Activated CD4-positive, alpha-beta memory T cell treated with anti-CD3 and anti-CD28 coated beads, Interleukin-2, amount 10 ng/mL, durations not matched to agents 7 days and 5 days (primary cell): ENCODE results near the gene PAGE3. TPM values are rescaled to one million over a fixed set of nuclear protein-coding genes. Genes with fewer than 3 reads are reported as not detected.

Source experiments
- CTCF ChIA-PET: fragments of 350-600 bp; sonication (Branson Sonifier 250); formaldehyde crosslinking; loops from one replicate; lab custom pipeline; 2021; ENCODE audit warnings: antibody characterized with exemption, inconsistent platforms; lab: Charles Lee
- POLR2A ChIA-PET: fragments of 350-600 bp; sonication (Branson Sonifier 250); formaldehyde crosslinking; loops from one replicate; lab custom pipeline; 2021; ENCODE audit warnings: antibody characterized with exemption; lab: Charles Lee
- DNase-seq: peaks from one replicate; pipeline ENCODE4 v3.0.0-alpha.2; 2020
- H3K27ac Mint-ChIP-seq: one replicate; pipeline ENCODE4 v1.8.0; 2021; ENCODE audit warnings: mild to moderate bottlenecking, mixed read lengths
- H3K27me3 Mint-ChIP-seq: one replicate; pipeline ENCODE4 v1.8.0; 2021; ENCODE audit warnings: mixed read lengths
- H3K36me3 Mint-ChIP-seq: one replicate; pipeline ENCODE4 v1.8.0; 2021; ENCODE audit warnings: low read depth, mixed read lengths
- H3K4me1 Mint-ChIP-seq: one replicate; pipeline ENCODE4 v1.8.0; 2021; ENCODE audit warnings: mixed read lengths
- H3K4me3 Mint-ChIP-seq: one replicate; pipeline ENCODE4 v1.8.0; 2021; ENCODE audit warnings: mild to moderate bottlenecking, mixed read lengths
- H3K9me3 Mint-ChIP-seq: one replicate; pipeline ENCODE4 v1.8.0; 2021; ENCODE audit warnings: mixed read lengths
- total RNA-seq, 2 experiments: library from RNA; stranded (reverse); gene quantifications; one replicate each; pipeline ENCODE4 v1.2.3, GENCODE V29; 2021

PAGE3 gene
- total RNA-seq, result not detected

- POLR2A ChIA-PET, result no interaction called here
- Mint-ChIP-seq H3K27ac (no peak within 1 kb of the TSS), H3K4me3 (no peak within 1 kb of the TSS), H3K36me3 (no peaks in the 10 kb centered on the region), H3K9me3 (no peaks in the 10 kb centered on the region), H3K4me1 (no peaks in the 10 kb centered on the region), H3K27me3 (no peaks in the 10 kb centered on the region)
- CTCF ChIA-PET, result no interaction called here
- no peak for DNase-seq
Observed at GRCh38 chrX:55264816-55265215, at the start of gene PAGE3. PAGE3 (minus strand) TSS chrX:55264916; CDS start chrX:55263903, 1,013 bp downstream.

- H3K4me1 Mint-ChIP-seq, result no peaks in the 10 kb centered on the region
- ChIA-PET POLR2A (no interaction called here), CTCF (no interaction called here)
- no peaks in the 10 kb centered on the region for H3K36me3 Mint-ChIP-seq
- no peak overlapping the region for H3K4me3 Mint-ChIP-seq
- H3K27me3 Mint-ChIP-seq, result no peaks in the 10 kb centered on the region
- no peak overlapping the region for H3K27ac Mint-ChIP-seq
- no peak for DNase-seq
- H3K9me3 Mint-ChIP-seq, result no peaks in the 10 kb centered on the region
Observed at GRCh38 chrX:55312655-55313054, 47.9 kb upstream of the PAGE3 start.

GRCh38 chrX:55290963-55291362, 26.2 kb upstream of the PAGE3 start:
- Mint-ChIP-seq H3K9me3 (no peaks in the 10 kb centered on the region), H3K4me1 (no peaks in the 10 kb centered on the region), H3K36me3 (no peaks in the 10 kb centered on the region), H3K27me3 (no peaks in the 10 kb centered on the region), H3K27ac (no peak overlapping the region), H3K4me3 (no peak overlapping the region)
- CTCF ChIA-PET, result no interaction called here
- no peak for DNase-seq
- POLR2A ChIA-PET, result no interaction called here

GRCh38 chrX:55279832-55280231, 15.1 kb upstream of the PAGE3 start:
- Mint-ChIP-seq H3K4me3 (no peak overlapping the region), H3K36me3 (no peaks in the 10 kb centered on the region), H3K9me3 (no peaks in the 10 kb centered on the region), H3K27ac (no peak overlapping the region), H3K27me3 (no peaks in the 10 kb centered on the region), H3K4me1 (no peaks in the 10 kb centered on the region)
- no peak for DNase-seq
- CTCF ChIA-PET, result no interaction called here
- POLR2A ChIA-PET, result no interaction called here

- DNase-seq, result no peak
- CTCF ChIA-PET, result no interaction called here
- H3K36me3 Mint-ChIP-seq, result no peaks in the 10 kb centered on the region
- H3K27me3 Mint-ChIP-seq, result peaks cover 2% of the 10 kb centered on the region
- no peak overlapping the region for H3K27ac Mint-ChIP-seq
- no peak overlapping the region for H3K4me3 Mint-ChIP-seq
- H3K4me1 Mint-ChIP-seq, result no peaks in the 10 kb centered on the region
- POLR2A ChIA-PET, result no interaction called here
- H3K9me3 Mint-ChIP-seq, result no peaks in the 10 kb centered on the region
Observed at GRCh38 chrX:55260806-55261205, 3.9 kb downstream of the PAGE3 start.

- peaks cover 1% of the 10 kb centered on the region for H3K27me3 Mint-ChIP-seq
- H3K4me1 Mint-ChIP-seq, result no peaks in the 10 kb centered on the region
Observed at GRCh38 chrX:55253528-55253927, 11.2 kb downstream of the PAGE3 start.

GRCh38 chrX:55240788-55241340, 23.9 kb downstream of the PAGE3 start:
- H3K36me3 Mint-ChIP-seq, result no peaks in the 10 kb centered on the region
- no peak overlapping the region for H3K27ac Mint-ChIP-seq
- no peaks in the 10 kb centered on the region for H3K4me1 Mint-ChIP-seq
- H3K4me3 Mint-ChIP-seq, result no peak overlapping the region
- H3K9me3 Mint-ChIP-seq, result no peaks in the 10 kb centered on the region
- no peak for DNase-seq
- ChIA-PET POLR2A (no interaction called here), CTCF (no interaction called here)
- no peaks in the 10 kb centered on the region for H3K27me3 Mint-ChIP-seq

More at GRCh38 chrX:55253528-55253927, 11.2 kb downstream of the PAGE3 start:
- Mint-ChIP-seq H3K4me3 (no peak overlapping the region), H3K9me3 (no peaks in the 10 kb centered on the region), H3K27ac (no peak overlapping the region), H3K36me3 (no peaks in the 10 kb centered on the region)
- DNase-seq, result no peak
- CTCF ChIA-PET, result no interaction called here
- POLR2A ChIA-PET, result no interaction called here

- DNase-seq, result no peak
- no peak within 1 kb of the TSS for H3K27ac Mint-ChIP-seq
Observed at GRCh38 chrX:55220119-55220794, 44.5 kb downstream of the PAGE3 start, which contains the start of gene PAGE5. PAGE5 (plus strand) TSS chrX:55220346; CDS start chrX:55221383, 1,037 bp downstream.

GRCh38 chrX:55213381-55213780, 51.3 kb downstream of the PAGE3 start:
- Mint-ChIP-seq H3K27ac (no peak overlapping the region), H3K4me1 (no peaks in the 10 kb centered on the region), H3K4me3 (no peak overlapping the region), H3K27me3 (peaks cover 2% of the 10 kb centered on the region), H3K36me3 (no peaks in the 10 kb centered on the region), H3K9me3 (no peaks in the 10 kb centered on the region)
- ChIA-PET POLR2A (no interaction called here), CTCF (no interaction called here)
- no peak for DNase-seq

More at GRCh38 chrX:55220119-55220794, 44.5 kb downstream of the PAGE3 start, which contains the start of gene PAGE5:
- Mint-ChIP-seq H3K4me3 (no peak within 1 kb of the TSS), H3K4me1 (no peaks in the 10 kb centered on the region), H3K27me3 (peaks cover under 1% of the 10 kb centered on the region), H3K36me3 (no peaks in the 10 kb centered on the region), H3K9me3 (no peaks in the 10 kb centered on the region)
- ChIA-PET CTCF (no interaction called here), POLR2A (no interaction called here)

- Mint-ChIP-seq H3K4me3 (no peak overlapping the region), H3K36me3 (no peaks in the 10 kb centered on the region), H3K4me1 (no peaks in the 10 kb centered on the region), H3K9me3 (no peaks in the 10 kb centered on the region), H3K27ac (no peak overlapping the region), H3K27me3 (peaks cover 2% of the 10 kb centered on the region)
- ChIA-PET POLR2A (no interaction called here), CTCF (no interaction called here)
- DNase-seq, result no peak
Observed at GRCh38 chrX:55210931-55211677, 53.6 kb downstream of the PAGE3 start.

Other genes starting within 250 kb of the PAGE3 start
- gene ALAS2, start 233.9 kb downstream of the PAGE3 start, total RNA-seq, result not detected
- 1 to 10 TPM in 1 of 2 experiments, not detected in 1; 1.0 TPM for gene PAGE2B, start 189.9 kb downstream of the PAGE3 start, total RNA-seq
- gene PAGE2, start 175.9 kb downstream of the PAGE3 start, total RNA-seq, result not detected
- gene PAGE5, start 44.6 kb downstream of the PAGE3 start, total RNA-seq, result not detected
- 10 to 100 TPM; 14.3 to 16.1 TPM for gene MAGEH1, start 187.2 kb upstream of the PAGE3 start, total RNA-seq
- 1 to 10 TPM in 1 of 2 experiments, under 1 TPM in 1; 0.78 to 1.1 TPM for gene USP51, start 224.9 kb upstream of the PAGE3 start, total RNA-seq